Measurements from ENCODE around the gene CSAG1.
"Not testable (repeated sequence)": the region's sequence is repeated elsewhere in the genome, so short reads cannot be mapped to it uniquely, and the experiment has no call there.

Gene CSAG1

GRCh38 chrX:152697952-152698931 is 35.3 kb downstream of the CSAG1 start, which contains the start of gene MAGEA3:
TSS of gene MAGEA3 (plus strand) at chrX:152698794. CDS start at chrX:152700833, 2,039 bp downstream.
- not testable (repeated sequence) for DNase-seq

GRCh38 chrX:152681012-152681411 is 52.5 kb downstream of the CSAG1 start:
- DNase-seq: not testable (repeated sequence)

Data from GF-D8 (cell line).